Karpas-422 (cell line): ENCODE measurements around the gene MYH7. TPM values are rescaled to one million over a fixed set of nuclear protein-coding genes. Genes with fewer than 3 reads are reported as not detected.

Experiments
- DNase-seq: peaks from one replicate; pipeline ENCODE4 v3.0.0-alpha.2; 2015
- H2AFZ ChIP-seq: fragments of 200-600 bp; sonication (generic); 2 replicates; pipeline ENCODE4 v1.6.1; 2014; ENCODE audit warnings: antibody characterized with exemption, low read length, mixed read lengths
- H3K27ac ChIP-seq: fragments of 200-600 bp; sonication (generic); 2 replicates; pipeline ENCODE4 v1.5.1; 2014; ENCODE audit warnings: mild to moderate bottlenecking, low read length, moderate library complexity
- H3K27me3 ChIP-seq: fragments of 200-600 bp; sonication (generic); 2 replicates; pipeline ENCODE4 v1.6.1; 2014; ENCODE audit warnings: low read length, mixed read lengths
- H3K36me3 ChIP-seq: fragments of 200-600 bp; sonication (generic); 2 replicates; pipeline ENCODE4 v1.6.1; 2014; ENCODE audit warnings: low read length, mixed read lengths; ENCODE audit not compliant: insufficient read depth
- H3K4me1 ChIP-seq: fragments of 200-600 bp; sonication (generic); 2 replicates; pipeline ENCODE4 v1.6.1; 2014; ENCODE audit warnings: mild to moderate bottlenecking, low read length, mixed read lengths
- H3K4me2 ChIP-seq: fragments of 200-600 bp; sonication (generic); 2 replicates; pipeline ENCODE4 v1.6.1; 2014; ENCODE audit warnings: low read length, low read depth, mild to moderate bottlenecking; ENCODE audit not compliant: poor library complexity, severe bottlenecking
- H3K4me3 ChIP-seq: fragments of 200-600 bp; sonication (generic); 2 replicates; pipeline ENCODE4 v1.5.1; 2014; ENCODE audit warnings: mild to moderate bottlenecking, antibody characterized with exemption, low read length, mixed read lengths
- H3K79me2 ChIP-seq: fragments of 200-600 bp; sonication (generic); 2 replicates; pipeline ENCODE4 v1.6.1; 2014; ENCODE audit warnings: mild to moderate bottlenecking, low read length, mixed read lengths
- H3K9ac ChIP-seq: fragments of 200-600 bp; sonication (generic); 2 replicates; pipeline ENCODE4 v1.6.0; 2014; ENCODE audit warnings: low read length
- H3K9me2 ChIP-seq: fragments of 200-600 bp; sonication (generic), shearing (Covaris generic); replicated peaks from 2 replicates; pipeline ENCODE4 v1.6.0; 2014; ENCODE audit warnings: mild to moderate bottlenecking, low read length, moderate library complexity; ENCODE audit not compliant: insufficient read depth
- H3K9me3 ChIP-seq: fragments of 300-700, 200-600 bp; sonication (generic); 2 replicates; pipeline ENCODE4 v1.6.1; 2014; ENCODE audit warnings: low read length, mixed read lengths
- H4K20me1 ChIP-seq: fragments of 200-600 bp; sonication (generic); 2 replicates; pipeline ENCODE4 v1.6.1; 2014; ENCODE audit warnings: mild to moderate bottlenecking, antibody characterized with exemption, low read length, low read depth; ENCODE audit not compliant: insufficient read depth
- small RNA-seq: library from RNA; depleted of rRNA; stranded (forward); fragments of <200 nt; gene quantifications from one replicate; pipeline ENCODE3, GENCODE V24; 2014
- total RNA-seq: library from RNA; depleted of rRNA; stranded (reverse); fragments of >200 nt; shearing (Covaris generic); gene quantifications from 2 replicates; pipeline ENCODE4 v1.2.3, GENCODE V29; 2014; ENCODE audit warnings: low replicate concordance; rRNA removed

MYH7 gene
- total RNA-seq, 1 experiment from 2014 or later, result not detected

DNA sequence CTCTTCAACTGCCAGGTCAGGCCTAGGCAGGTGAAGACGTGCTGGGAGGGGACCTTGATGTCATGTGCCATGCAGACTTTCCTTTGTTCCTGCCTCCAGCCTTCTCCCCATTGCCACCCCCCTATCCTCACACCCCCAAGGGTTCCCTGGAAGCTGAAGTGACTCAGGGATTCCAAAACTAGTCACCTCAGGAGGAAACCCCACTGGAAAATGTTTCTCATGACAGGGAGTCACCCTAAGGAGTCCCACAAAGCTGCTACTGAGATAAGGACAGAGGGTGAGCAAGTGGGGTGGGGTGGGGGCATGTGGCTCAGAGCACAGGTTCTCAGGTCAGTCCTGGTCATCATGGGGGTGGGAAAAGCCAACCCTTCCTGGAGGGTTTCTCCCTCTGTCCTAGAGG, 65.2 kb downstream of the MYH7 start:
- no peaks in the 10 kb centered on the region for H3K4me1 ChIP-seq
- H3K9me3 ChIP-seq, result no peaks in the 10 kb centered on the region
- H3K4me3 ChIP-seq, result no peak overlapping the region
- no peaks in the 10 kb centered on the region for H3K9me2 ChIP-seq
- no peaks in the 10 kb centered on the region for H3K36me3 ChIP-seq
- H2AFZ ChIP-seq, result no peak overlapping the region
- no peaks in the 10 kb centered on the region for H3K27me3 ChIP-seq
- no peak overlapping the region for H3K9ac ChIP-seq
- no peaks in the 10 kb centered on the region for H3K79me2 ChIP-seq
- H3K27ac ChIP-seq, result no peak overlapping the region
- no peak for DNase-seq
- H4K20me1 ChIP-seq, result no peaks in the 10 kb centered on the region; the same call in 1 of the 2 replicates
- no peak overlapping the region for H3K4me2 ChIP-seq

DNA sequence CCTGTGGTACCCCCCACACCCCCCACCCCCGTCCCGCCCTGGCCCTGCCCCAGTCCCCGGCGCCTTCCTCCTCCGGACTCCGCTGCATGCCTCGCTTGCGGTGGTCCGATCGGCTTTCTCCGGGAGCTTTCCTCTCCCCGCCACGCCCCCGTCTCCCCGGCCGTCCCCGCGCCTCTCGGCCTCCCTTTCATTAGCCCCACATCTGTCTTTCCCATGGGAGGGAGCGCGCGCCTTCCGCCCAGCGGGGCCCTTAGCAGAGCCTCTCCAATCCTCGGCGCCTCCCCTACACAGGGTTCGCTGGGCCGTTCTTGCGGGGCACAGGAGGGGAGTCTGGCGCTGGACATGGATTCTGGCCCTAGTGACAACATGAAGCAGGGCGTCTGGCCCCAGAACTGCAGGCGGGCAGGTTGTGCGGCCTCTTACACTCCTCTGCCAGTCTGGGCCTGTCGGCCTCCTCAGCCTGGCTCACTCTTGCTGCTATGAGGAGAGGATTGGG, 69.0 kb downstream of the MYH7 start:
- H3K9me3 ChIP-seq, result no peaks in the 10 kb centered on the region
- no peaks in the 10 kb centered on the region for H3K36me3 ChIP-seq
- no peaks in the 10 kb centered on the region for H3K4me1 ChIP-seq
- no peak for DNase-seq
- no peaks in the 10 kb centered on the region for H3K79me2 ChIP-seq
- no peak overlapping the region for H3K9ac ChIP-seq
- no peaks in the 10 kb centered on the region for H4K20me1 ChIP-seq
- H2AFZ ChIP-seq, result no peak overlapping the region
- H3K27me3 ChIP-seq, result no peaks in the 10 kb centered on the region
- no peak overlapping the region for H3K4me2 ChIP-seq
- H3K27ac ChIP-seq, result no peak overlapping the region
- H3K9me2 ChIP-seq, result no peaks in the 10 kb centered on the region
- H3K4me3 ChIP-seq, result no peak overlapping the region

DNA sequence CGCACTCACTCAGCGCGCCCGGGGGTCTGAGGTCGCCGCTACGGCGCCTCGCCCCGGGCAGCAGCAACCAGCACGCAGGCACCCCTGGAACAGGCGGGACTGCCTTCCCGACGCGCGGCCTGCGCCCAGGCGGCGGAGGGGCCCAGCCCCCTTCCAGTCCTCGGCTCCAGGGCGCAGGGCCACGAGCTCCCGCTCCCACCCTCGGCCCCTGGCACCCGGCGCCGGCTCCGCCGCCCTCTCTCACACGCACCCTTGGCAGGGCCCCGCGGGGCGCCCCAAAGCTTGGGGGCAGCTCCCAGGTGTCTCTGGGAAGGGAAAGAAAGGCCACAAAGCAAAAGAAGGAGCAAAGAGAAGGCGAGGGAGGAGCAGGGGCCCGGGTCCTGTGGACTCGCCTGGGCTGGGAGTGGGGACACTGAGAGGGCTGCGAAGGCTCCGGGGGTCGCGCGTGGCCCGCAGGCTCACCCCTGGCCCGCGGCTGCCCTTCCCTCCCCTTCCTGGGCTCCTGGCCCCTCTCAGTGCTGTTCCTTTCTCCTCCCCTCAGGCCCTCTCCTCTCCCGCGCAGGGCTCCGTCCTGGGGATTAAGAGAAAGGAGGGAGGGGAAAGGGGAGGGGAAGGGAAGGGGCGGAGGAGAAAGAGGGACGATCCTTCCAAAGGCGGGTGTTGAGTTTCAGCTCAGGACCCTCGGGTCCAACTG, 69.6 kb downstream of the MYH7 start:
- Histone ChIP-seq H2AFZ (no peak overlapping the region), H3K27ac (no peak overlapping the region), H3K4me2 (no peak overlapping the region), H3K4me1 (no peaks in the 10 kb centered on the region), H3K4me3 (no peak overlapping the region), H3K27me3 (no peaks in the 10 kb centered on the region), H3K9ac (no peak overlapping the region), H3K9me3 (no peaks in the 10 kb centered on the region), H3K9me2 (no peaks in the 10 kb centered on the region), H3K79me2 (no peaks in the 10 kb centered on the region), H4K20me1 (no peaks in the 10 kb centered on the region), H3K36me3 (no peaks in the 10 kb centered on the region)
- no peak for DNase-seq

DNA sequence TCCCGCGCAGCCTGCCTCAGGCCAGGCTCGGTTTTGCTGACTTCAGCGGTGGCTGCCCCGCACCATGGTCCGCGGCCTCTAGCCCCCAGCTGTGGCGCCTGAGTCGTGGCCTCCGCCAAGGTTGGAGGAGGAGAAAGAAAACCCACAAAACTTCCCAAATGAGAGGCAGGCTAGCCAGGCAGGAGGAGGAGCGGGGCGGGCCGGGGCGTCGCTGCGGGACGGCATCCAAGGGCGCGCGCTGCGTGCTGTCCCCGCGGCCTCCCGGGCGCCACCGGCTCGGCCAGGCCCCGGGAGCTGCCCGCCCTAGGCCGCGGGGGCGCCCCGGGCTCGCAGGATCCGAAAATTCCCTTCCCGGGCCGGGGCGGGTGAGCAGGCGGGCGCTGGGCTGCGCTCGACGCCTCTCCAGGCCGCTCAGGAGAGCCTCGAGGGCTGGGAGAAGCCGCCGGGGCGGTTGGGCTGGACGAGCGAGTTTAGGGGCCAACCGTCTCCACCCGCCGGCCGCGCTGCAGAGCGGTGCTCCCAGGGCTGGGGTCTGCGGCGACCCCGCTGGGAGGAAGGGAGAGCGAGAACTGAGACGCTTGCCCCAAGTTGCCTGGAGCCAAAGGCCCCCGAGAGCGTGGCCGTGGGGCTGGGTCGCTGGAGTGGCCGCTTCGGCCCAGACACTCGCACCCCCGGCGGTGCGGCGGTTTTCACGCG, 70.3 kb downstream of the MYH7 start, which contains the start of gene EFS:
EFS (minus strand) TSS at position 137 of the 696 bp plus-strand sequence. CDS start 147 bp downstream, outside the sequence.
- no peak for DNase-seq
- Histone ChIP-seq H3K79me2 (no peaks in the 10 kb centered on the region), H3K27me3 (no peaks in the 10 kb centered on the region), H3K9me2 (no peaks in the 10 kb centered on the region), H3K9me3 (no peaks in the 10 kb centered on the region), H3K36me3 (no peaks in the 10 kb centered on the region), H3K4me1 (no peaks in the 10 kb centered on the region), H3K4me2 (no peak within 1 kb of the TSS), H3K4me3 (no peak within 1 kb of the TSS), H2AFZ (no peak within 1 kb of the TSS), H4K20me1 (no peaks in the 10 kb centered on the region), H3K27ac (no peak within 1 kb of the TSS), H3K9ac (no peak within 1 kb of the TSS)

DNA sequence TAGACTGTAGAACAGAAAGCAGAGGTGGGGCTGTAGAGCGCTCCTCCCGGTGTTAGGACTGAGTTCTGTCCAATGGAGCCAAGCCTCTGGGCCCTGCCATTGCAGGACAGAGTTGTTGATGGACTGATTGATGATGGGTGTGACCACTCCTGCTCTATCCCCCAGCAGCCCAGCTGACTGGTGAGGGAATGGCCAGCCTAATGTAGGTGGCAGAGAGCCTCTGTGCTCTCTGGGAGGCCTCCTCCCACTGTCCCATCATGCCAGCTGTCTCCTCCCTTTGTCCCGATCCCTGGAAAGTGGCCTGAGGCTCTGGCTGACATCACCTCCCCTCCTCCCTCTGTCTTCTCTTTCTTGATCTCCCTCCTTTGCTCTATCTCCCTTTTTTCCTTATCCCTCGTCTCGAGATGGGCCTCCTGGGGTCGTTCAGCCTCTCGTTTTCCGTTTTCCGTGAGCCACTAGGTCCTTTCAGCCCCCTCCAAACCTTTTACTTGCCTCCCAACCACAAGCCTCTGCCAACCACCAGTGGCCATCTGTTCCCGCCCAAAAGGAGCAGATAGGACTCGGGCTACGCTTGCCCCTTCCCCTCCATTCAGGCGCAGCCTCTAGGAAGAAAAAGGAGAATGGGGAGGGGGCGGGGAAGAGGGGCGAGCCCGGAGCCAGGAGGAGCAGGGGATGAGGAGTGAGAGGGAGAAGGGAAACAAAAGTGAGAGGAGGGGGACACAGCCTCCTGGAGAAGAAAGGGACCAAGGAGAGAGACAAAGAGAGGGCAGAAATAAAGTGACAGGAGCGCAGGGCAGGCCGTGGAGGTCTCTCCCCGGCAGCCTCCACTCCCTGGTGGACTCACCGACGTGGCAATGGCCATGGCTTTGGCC, 71.1 kb downstream of the MYH7 start:
- Histone ChIP-seq H3K4me2 (no peak overlapping the region), H3K4me1 (no peaks in the 10 kb centered on the region), H3K79me2 (no peaks in the 10 kb centered on the region), H2AFZ (no peak overlapping the region), H3K36me3 (no peaks in the 10 kb centered on the region), H3K9me3 (no peaks in the 10 kb centered on the region), H3K27ac (no peak overlapping the region), H3K27me3 (no peaks in the 10 kb centered on the region), H3K9me2 (no peaks in the 10 kb centered on the region), H3K4me3 (no peak overlapping the region), H4K20me1 (no peaks in the 10 kb centered on the region), H3K9ac (no peak overlapping the region)
- DNase-seq, result no peak

Small RNAs within 50 kb of the gene (small RNA-seq; reads per million reads assigned to genes)
- gene MIR208A (not detected), gene MIR208B (not detected)

Other genes starting within 250 kb of the MYH7 start
- gene RNF212B, start 197.7 kb downstream of the MYH7 start, total RNA-seq, result not detected in 2 replicates
- gene HOMEZ, start 149.5 kb downstream of the MYH7 start, total RNA-seq, result 9.3 and 12.7 TPM in 2 replicates
- 48.3 and 70.4 TPM in 2 replicates for gene PPP1R3E, start 132.8 kb downstream of the MYH7 start, total RNA-seq
- gene BCL2L2, start 128.8 kb downstream of the MYH7 start, total RNA-seq, result 15.1 and 18.3 TPM in 2 replicates
- 126 and 195 TPM in 2 replicates for gene PABPN1, start 114.2 kb downstream of the MYH7 start, total RNA-seq
- not detected in 2 replicates for gene SLC22A17, start 82.8 kb downstream of the MYH7 start, total RNA-seq
- not detected in 2 replicates for gene EFS, start 70.5 kb downstream of the MYH7 start, total RNA-seq
- not detected in 2 replicates for gene IL25, start 62.9 kb downstream of the MYH7 start, total RNA-seq
- gene CMTM5, start 58.6 kb downstream of the MYH7 start, total RNA-seq, result not detected in 2 replicates
- gene MYH6, start 27.4 kb downstream of the MYH7 start, total RNA-seq, result not detected in 2 replicates
- 77.5 and 82.2 TPM in 2 replicates for gene NGDN, start 34.0 kb upstream of the MYH7 start, total RNA-seq
- 0.07 and 0.32 TPM in 2 replicates for gene ZFHX2, start 116.1 kb upstream of the MYH7 start, total RNA-seq
- 16.2 and 57.5 TPM in 2 replicates for gene THTPA, start 120.6 kb upstream of the MYH7 start, total RNA-seq
- gene AP1G2, start 132.1 kb upstream of the MYH7 start, total RNA-seq, result 207 and 248 TPM in 2 replicates
- gene JPH4, start 143.1 kb upstream of the MYH7 start, total RNA-seq, result 0.29 TPM in 1 of 2 replicates, not detected in the other
- gene DHRS2, start 200.7 kb upstream of the MYH7 start, total RNA-seq, result 2.1 and 19.0 TPM in 2 replicates